ENCODE results near the gene ISL2.

ISL2 gene

GRCh38 chr15:76328106-76328696 lies 8.4 kb upstream of the ISL2 start:
- DNase-seq, result no peak

- DNase-seq, result no peak
These were observed 7.6 kb upstream of the ISL2 start for GRCh38 chr15:76328958-76329357.

GRCh38 chr15:76330080-76330680 lies 6.4 kb upstream of the ISL2 start:
- DNase-seq, result peak in 1 of 2 experiments; percentile 14

- DNase-seq, result no peak
These were observed 3.8 kb upstream of the ISL2 start for GRCh38 chr15:76332796-76333195.

- DNase-seq, result no peak
These were observed 3.3 kb upstream of the ISL2 start for GRCh38 chr15:76333309-76333708.

- no peak for DNase-seq
These were observed 2.7 kb upstream of the ISL2 start for GRCh38 chr15:76333720-76334437.

GRCh38 chr15:76334438-76335306 lies 1.9 kb upstream of the ISL2 start:
- DNase-seq, result no peak

- DNase-seq, result no peak
These were observed 993 bp upstream of the ISL2 start for GRCh38 chr15:76335307-76336253.

- DNase-seq, result no peak
These were observed 604 bp downstream of the ISL2 start for GRCh38 chr15:76337059-76337695.

- no peak for DNase-seq
These were observed 1.3 kb downstream of the ISL2 start for GRCh38 chr15:76337696-76338485.

- no peak for DNase-seq
These were observed 2.1 kb downstream of the ISL2 start for GRCh38 chr15:76338486-76339304.

GRCh38 chr15:76339305-76340197 lies 3.0 kb downstream of the ISL2 start:
- no peak for DNase-seq

GRCh38 chr15:76340198-76340802 lies 3.7 kb downstream of the ISL2 start:
- DNase-seq, result no peak

GRCh38 chr15:76340803-76341365 lies 4.3 kb downstream of the ISL2 start:
- DNase-seq, result no peak

- DNase-seq, result no peak
These were observed 4.9 kb downstream of the ISL2 start for GRCh38 chr15:76341366-76342057.

GRCh38 chr15:76342058-76342381 lies 5.4 kb downstream of the ISL2 start:
- DNase-seq, result no peak

GRCh38 chr15:76342382-76343201 lies 6.0 kb downstream of the ISL2 start:
- no peak for DNase-seq
